Small intestine (tissue), 7 donors: ENCODE data around the gene ILK. TPM values are rescaled to one million over a fixed set of nuclear protein-coding genes. Genes with fewer than 3 reads are reported as not detected.
A peak's percentile ranks its signal among the peaks of the same experiment; 100 is the strongest.

Source experiments
- DNase-seq, 2 donors: peaks; one replicate each; pipeline versions ENCODE4 v3.0.0 to v3.0.0-alpha.2; 2013
- FAIRE-seq: peaks from 2 replicates; lab custom pipeline; 2012; peaks lifted over from hg19 to GRCh38; lab: Jason Lieb, UNC
- H3K27ac ChIP-seq, 3 donors: one replicate each; pipeline ENCODE4 v1.5.1; 2013; ENCODE audit warnings: low read length in 2 of 3, mild to moderate bottlenecking in 2 of 3, control low read depth in 1 of 3, inconsistent platforms in 1 of 3, low read depth in 1 of 3, moderate library complexity in 1 of 3
- H3K27me3 ChIP-seq, 3 donors: one replicate each; pipeline ENCODE4 v1.6.1; 2013; ENCODE audit warnings: low read length in 3 of 3, inconsistent platforms in 1 of 3; ENCODE audit not compliant: control insufficient read depth in 3 of 3, insufficient read depth in 3 of 3
- H3K36me3 ChIP-seq, 3 donors: one replicate each; pipeline ENCODE4 v1.6.1; 2013; ENCODE audit warnings: low read length in 3 of 3, inconsistent platforms in 1 of 3, low read depth in 1 of 3, mild to moderate bottlenecking in 1 of 3, moderate library complexity in 1 of 3; ENCODE audit not compliant: control insufficient read depth in 3 of 3, insufficient read depth in 2 of 3
- H3K4me1 ChIP-seq, 3 donors: one replicate each; pipeline ENCODE4 v1.6.1; 2013; ENCODE audit warnings: low read length in 2 of 3, inconsistent platforms in 1 of 3, low read depth in 1 of 3, mild to moderate bottlenecking in 1 of 3, moderate library complexity in 1 of 3; ENCODE audit not compliant: control insufficient read depth in 3 of 3, insufficient read depth in 2 of 3
- H3K4me3 ChIP-seq, 3 donors: one replicate each; pipeline ENCODE4 v1.5.1; 2013; ENCODE audit warnings: low read length in 3 of 3, control low read depth in 1 of 3, inconsistent platforms in 1 of 3, low read depth in 1 of 3, mild to moderate bottlenecking in 1 of 3, moderate library complexity in 1 of 3
- H3K9me3 ChIP-seq, 2 donors: one replicate each; pipeline ENCODE4 v1.6.1; 2013; ENCODE audit warnings: low read depth in 1 of 2, low read length in 1 of 2; ENCODE audit not compliant: control insufficient read depth in 2 of 2, insufficient read depth in 1 of 2
- WGBS, 3 donors: extraction: QIAGEN DNeasy Blood & Tissue Kit; methylation state at CpG; one replicate each; pipeline ENCODE4 v1.1.7; 2013; 5-methylcytosine and 5-hydroxymethylcytosine counted together
- polyA plus RNA-seq, 4 donors: library from polyadenylated mRNA; stranded (reverse) in 3 of 4; unstranded in 1 of 4; fragments of 200-250 nt in 3 of 4; fragments of 120-200 nt in 1 of 4; gene quantifications; one replicate each; pipeline versions ENCODE4 v1.2.1 to v1.2.3, GENCODE V29; 2013
- donor health status: healthy with polysubstance abuse.
- donor health status: control.
- donor health status: control.
- donor health status: Bipolar disorder and iron deficiency.
- donor health status: healthy.

Gene ILK
- polyA plus RNA-seq, 4 donors: 73.9 to 99.2 (median 93.1) TPM

DNA sequence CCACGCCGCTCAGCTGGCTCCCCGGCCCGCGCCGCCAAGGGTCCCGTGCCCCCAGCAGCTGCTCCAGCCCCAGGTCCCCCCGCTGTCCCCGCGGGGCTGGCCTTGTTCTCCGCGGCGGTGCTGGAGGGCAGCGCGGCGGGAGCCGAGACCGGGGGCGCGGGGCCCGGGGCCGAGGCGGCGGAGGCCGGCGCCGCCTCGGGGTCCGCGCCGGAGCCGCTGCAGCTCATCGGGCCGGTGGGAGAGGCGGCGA, 8.3 kb downstream of the ILK start:
- DNase-seq (no peak), FAIRE-seq (no peak)
- H3K27ac ChIP-seq: peak overlapping the region; percentile 92 to 100 (median 96)
- no peaks in the 10 kb centered on the region for H3K9me3 ChIP-seq
- WGBS, 3 donors: 0 to 1% (median 1%) methylated on average over 22 to 36 of the region's 36 CpGs
- H3K27me3 ChIP-seq: no peaks in the 10 kb centered on the region
- H3K36me3 ChIP-seq: peaks cover 9 to 67% (median 14%) of the 10 kb centered on the region in 3 donors
- peak overlapping the region; percentile 79 to 98 (median 79) for H3K4me3 ChIP-seq
- peaks cover 0 to 30% (median 2%) of the 10 kb centered on the region in 3 donors for H3K4me1 ChIP-seq

DNA sequence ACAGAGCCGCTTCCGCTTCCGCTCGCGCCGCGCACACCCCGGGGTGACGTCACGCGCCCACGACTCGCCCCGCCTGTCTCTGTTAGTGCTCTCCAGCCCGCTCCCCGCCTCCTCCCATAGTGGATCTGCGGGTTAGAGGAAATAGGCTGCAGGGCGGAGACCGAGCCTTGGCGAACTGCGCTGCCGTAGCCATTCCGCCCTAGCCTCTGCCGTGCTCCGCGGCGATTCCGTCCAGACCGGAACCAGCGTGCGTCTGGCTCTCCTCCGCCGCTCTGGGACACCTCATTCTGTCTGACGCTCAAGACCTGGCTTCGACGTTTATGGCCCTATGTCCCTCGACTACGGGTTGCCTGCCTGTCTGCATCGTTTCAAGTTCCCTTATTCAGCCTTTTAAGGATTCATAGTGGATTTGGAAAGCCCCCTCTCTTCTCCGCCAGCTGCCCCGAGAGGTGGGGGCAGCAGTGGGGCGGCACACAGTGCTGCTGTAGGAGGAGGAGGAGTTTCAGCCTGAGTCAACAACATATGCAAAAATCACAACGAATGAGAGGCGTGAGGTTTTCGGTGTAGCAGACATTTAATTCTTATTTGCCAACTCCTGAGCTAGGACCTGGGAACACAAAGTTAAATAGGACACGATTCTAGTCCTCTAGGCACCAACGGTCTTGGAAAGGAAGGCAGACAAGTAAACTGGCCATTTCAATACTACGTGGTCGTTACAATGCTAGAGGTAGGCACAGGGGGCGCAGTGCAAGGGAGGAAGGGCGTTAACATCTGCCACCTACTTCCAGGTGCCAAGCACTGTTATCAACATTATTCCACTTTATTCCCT, 8.9 kb downstream of the ILK start, which contains the start of gene TAF10:
Gene TAF10, minus strand, starts transcription at position 4 of the 829 bp plus-strand sequence. CDS start 27 bp downstream, outside the sequence.
- peak; percentile 97 for DNase-seq
- peaks cover 0 to 28% (median 2%) of the 10 kb centered on the region in 3 donors for H3K4me1 ChIP-seq
- no peaks in the 10 kb centered on the region for H3K9me3 ChIP-seq
- 0 to 1% (median 0%) methylated on average over 46 to 51 of the region's 51 CpGs for WGBS, 3 donors
- H3K36me3 ChIP-seq: peaks cover 9 to 72% (median 14%) of the 10 kb centered on the region in 3 donors
- no peak for FAIRE-seq
- H3K4me3 ChIP-seq: peak within 1 kb of the TSS; percentile 79 to 98 (median 79)
- peak within 1 kb of the TSS; percentile 92 to 100 (median 96) for H3K27ac ChIP-seq
- no peaks in the 10 kb centered on the region for H3K27me3 ChIP-seq

GRCh38 chr11:6613496-6613895, 9.9 kb downstream of the ILK start:
- H3K36me3 ChIP-seq: peaks cover 8 to 66% (median 12%) of the 10 kb centered on the region in 3 donors
- H3K27me3 ChIP-seq: no peaks in the 10 kb centered on the region
- H3K27ac ChIP-seq: peak overlapping the region in 2 of 3 donors; percentile 96 to 100
- DNase-seq: no peak
- no peak overlapping the region for H3K4me3 ChIP-seq
- FAIRE-seq: no peak
- WGBS, 3 donors: 95 to 96% (median 95%) methylated on average over 3 of the region's 3 CpGs
- H3K9me3 ChIP-seq: no peaks in the 10 kb centered on the region
- H3K4me1 ChIP-seq: peaks cover 2 to 32% (median 3%) of the 10 kb centered on the region in 3 donors

GRCh38 chr11:6614446-6614845, 10.9 kb downstream of the ILK start:
- WGBS, 3 donors: 82 to 87% (median 86%) methylated on average over 2 of the region's 2 CpGs
- H3K27me3 ChIP-seq: no peaks in the 10 kb centered on the region
- H3K4me3 ChIP-seq: no peak overlapping the region
- DNase-seq (no peak), FAIRE-seq (no peak)
- H3K9me3 ChIP-seq: no peaks in the 10 kb centered on the region
- H3K4me1 ChIP-seq: peaks cover 2 to 35% (median 3%) of the 10 kb centered on the region in 3 donors
- peaks cover 5 to 57% (median 6%) of the 10 kb centered on the region in 3 donors for H3K36me3 ChIP-seq
- no peak overlapping the region for H3K27ac ChIP-seq

DNA sequence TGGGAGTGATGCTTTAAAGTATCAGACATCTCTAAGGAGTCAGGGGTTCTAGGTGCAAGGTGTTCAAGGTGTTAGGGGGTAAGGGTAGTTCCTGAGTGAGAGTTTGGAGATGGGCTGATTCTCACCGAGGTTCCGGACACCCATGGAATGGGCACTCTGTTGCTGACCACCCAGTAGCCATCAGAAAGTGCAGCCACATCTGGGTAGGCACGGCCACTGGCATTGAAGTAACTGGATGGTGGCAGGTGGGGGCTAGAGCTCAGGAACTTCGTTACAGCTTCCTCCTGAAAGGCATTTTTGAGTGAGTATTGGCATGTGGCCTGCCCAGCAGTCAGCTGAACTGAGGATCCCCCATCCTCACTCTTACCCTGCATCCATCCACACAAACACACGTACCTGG, 11.5 kb downstream of the ILK start:
- Histone ChIP-seq H3K36me3 (peaks cover 0 to 51% (median 3%) of the 10 kb centered on the region in 3 donors), H3K4me3 (no peak overlapping the region), H3K9me3 (no peaks in the 10 kb centered on the region), H3K27me3 (no peaks in the 10 kb centered on the region), H3K27ac (no peak overlapping the region), H3K4me1 (peaks cover 2 to 38% (median 3%) of the 10 kb centered on the region in 3 donors)
- no peak for DNase-seq
- 95 to 98% (median 95%) methylated on average over 5 of the region's 5 CpGs for WGBS, 3 donors
- no peak for FAIRE-seq

DNA sequence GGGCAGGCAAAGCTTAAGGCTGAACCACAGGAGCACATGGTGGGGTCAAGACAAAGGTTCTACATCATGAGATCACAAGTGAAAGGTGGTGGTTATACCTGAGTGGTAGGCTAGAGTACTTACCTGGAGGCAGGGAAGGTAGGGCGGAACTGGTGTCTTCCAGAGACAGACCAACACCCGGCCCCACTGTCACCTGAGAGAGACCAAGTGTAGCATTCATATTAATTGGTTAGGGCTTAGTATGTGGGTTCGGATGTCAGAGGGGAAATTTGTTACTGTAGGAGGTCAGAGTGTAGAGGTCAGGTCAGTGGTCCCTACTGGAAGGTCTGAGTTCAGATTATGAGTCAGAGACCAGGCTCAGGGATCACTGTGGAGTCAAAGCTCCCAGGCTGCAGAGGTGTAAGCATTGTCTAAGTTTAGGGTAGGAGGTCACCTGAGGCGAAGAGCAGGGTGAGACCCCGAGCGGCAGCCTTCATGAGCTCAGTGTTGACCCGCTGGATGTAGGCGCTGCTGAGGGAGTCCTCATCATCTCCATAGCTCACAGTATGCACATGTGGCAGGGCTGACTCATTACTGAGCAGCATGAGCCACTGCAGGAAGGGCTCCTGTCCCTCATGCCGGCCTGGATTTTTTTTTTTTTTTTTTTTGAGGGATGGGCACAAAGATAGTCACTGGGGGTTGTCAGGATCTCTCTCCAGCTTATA, 12.5 kb downstream of the ILK start:
- FAIRE-seq (no peak), DNase-seq (no peak)
- H3K27me3 ChIP-seq: no peaks in the 10 kb centered on the region
- H3K4me3 ChIP-seq: no peak overlapping the region
- H3K9me3 ChIP-seq: no peaks in the 10 kb centered on the region
- H3K36me3 ChIP-seq: peaks cover 0 to 41% (median 0%) of the 10 kb centered on the region in 3 donors
- H3K4me1 ChIP-seq: peaks cover 2 to 33% (median 3%) of the 10 kb centered on the region in 3 donors
- WGBS, 3 donors: 93 to 95% (median 95%) methylated on average over 9 of the region's 9 CpGs
- no peak overlapping the region for H3K27ac ChIP-seq

GRCh38 chr11:6616596-6617250, 13.1 kb downstream of the ILK start:
- Histone ChIP-seq H3K9me3 (no peaks in the 10 kb centered on the region), H3K4me1 (peaks cover 2 to 27% (median 3%) of the 10 kb centered on the region in 3 donors), H3K27ac (no peak overlapping the region), H3K4me3 (no peak overlapping the region), H3K27me3 (no peaks in the 10 kb centered on the region), H3K36me3 (peaks cover 0 to 35% (median 0%) of the 10 kb centered on the region in 3 donors)
- WGBS, 3 donors: 91 to 95% (median 91%) methylated on average over 14 of the region's 14 CpGs
- DNase-seq (no peak), FAIRE-seq (no peak)

GRCh38 chr11:6617315-6617781, 13.8 kb downstream of the ILK start:
- FAIRE-seq: no peak
- H3K4me1 ChIP-seq: peaks cover 2 to 27% (median 3%) of the 10 kb centered on the region in 3 donors
- H3K27me3 ChIP-seq: no peaks in the 10 kb centered on the region
- H3K9me3 ChIP-seq: no peaks in the 10 kb centered on the region
- no peak overlapping the region for H3K27ac ChIP-seq
- WGBS, 3 donors: 80 to 87% (median 86%) methylated on average over 5 of the region's 5 CpGs
- no peak for DNase-seq
- peak overlapping the region in 1 of 3 donors; percentile 99 for H3K4me3 ChIP-seq
- peaks cover 0 to 40% (median 0%) of the 10 kb centered on the region in 3 donors for H3K36me3 ChIP-seq
